Left lung (tissue), 10 donors: Measurements from ENCODE around the gene ATP6V1B1. TPM values are rescaled to one million over a fixed set of nuclear protein-coding genes. Genes with fewer than 3 reads are reported as not detected.

Experiments
- ATAC-seq: fragments of 200-7000 bp; cut with Tn5 transposase; one replicate; pipeline ENCODE4 v1.9.1; 2020; ENCODE audit warnings: moderate library complexity
- DNase-seq, 4 donors: peaks; one replicate each; pipeline ENCODE4 v3.0.0-alpha.2; 2013 to 2020
- H3K27ac ChIP-seq, 2 donors: fragments of 200-600 bp; sonication (generic) in 1 of 2; one replicate each; pipeline versions ENCODE4 v1.5.0 to v1.8.0; 2020 to 2021
- H3K27me3 ChIP-seq, 2 donors: fragments of 200-600 bp; sonication (generic) in 1 of 2; one replicate each; pipeline versions ENCODE4 v1.5.0 to v1.8.0; 2020 to 2021
- H3K36me3 ChIP-seq, 2 donors: fragments of 200-600 bp; sonication (generic) in 1 of 2; one replicate each; pipeline versions ENCODE4 v1.5.0 to v1.8.0; 2020 to 2021
- H3K4me1 ChIP-seq, 2 donors: fragments of 200-600 bp; one replicate each; pipeline ENCODE4 v1.8.0; 2021
- H3K4me3 ChIP-seq, 2 donors: fragments of 200-600 bp; sonication (generic) in 1 of 2; one replicate each; pipeline versions ENCODE4 v1.5.0 to v1.8.0; 2020 to 2021; ENCODE audit warnings: mild to moderate bottlenecking in 1 of 2
- H3K9me3 ChIP-seq, 2 donors: fragments of 200-600 bp; sonication (generic) in 1 of 2; one replicate each; pipeline versions ENCODE4 v1.5.0 to v1.8.0; 2020 to 2021
- intact Hi-C, 2 donors: fragments of 100-400 bp; cut with DNase I; formaldehyde crosslinking; loops; one replicate each; pipeline versions ENCODE4 v1.11.2 to v1.14.2; 2022
- polyA plus RNA-seq, 6 donors: library from polyadenylated mRNA; unstranded; fragments of 120-200 nt; gene quantifications; one replicate each; pipeline ENCODE4 v1.2.1, GENCODE V29; 2013; ENCODE audit not compliant: insufficient read length in 6 of 6
- total RNA-seq, 2 donors: library from RNA; stranded (reverse); fragmentation: NEBNext Ultra II Directional; extraction: Animal tissue kit (Norgen Biotek cat#: 25700); gene quantifications; one replicate each; pipeline ENCODE4 v1.2.1, GENCODE V29; 2021
- TF ChIP-seq, protein P1 (sequence below), 2 donors: fragments of 200-600 bp; sonication (generic) in 1 of 2; IDR thresholded peaks; one replicate each; pipeline versions ENCODE4 v1.5.0 to v1.8.0; 2021; ENCODE audit warnings: antibody characterized with exemption in 2 of 2
- donor health status: DM: no; HTN: yes; CAD: no.
- donor health status: DM: no; HTN: no; CAD: no.

The ATP6V1B1 gene
- total and polyA plus RNA-seq, 8 donors = 0.76 to 5.5 (median 4.7) TPM

DNA sequence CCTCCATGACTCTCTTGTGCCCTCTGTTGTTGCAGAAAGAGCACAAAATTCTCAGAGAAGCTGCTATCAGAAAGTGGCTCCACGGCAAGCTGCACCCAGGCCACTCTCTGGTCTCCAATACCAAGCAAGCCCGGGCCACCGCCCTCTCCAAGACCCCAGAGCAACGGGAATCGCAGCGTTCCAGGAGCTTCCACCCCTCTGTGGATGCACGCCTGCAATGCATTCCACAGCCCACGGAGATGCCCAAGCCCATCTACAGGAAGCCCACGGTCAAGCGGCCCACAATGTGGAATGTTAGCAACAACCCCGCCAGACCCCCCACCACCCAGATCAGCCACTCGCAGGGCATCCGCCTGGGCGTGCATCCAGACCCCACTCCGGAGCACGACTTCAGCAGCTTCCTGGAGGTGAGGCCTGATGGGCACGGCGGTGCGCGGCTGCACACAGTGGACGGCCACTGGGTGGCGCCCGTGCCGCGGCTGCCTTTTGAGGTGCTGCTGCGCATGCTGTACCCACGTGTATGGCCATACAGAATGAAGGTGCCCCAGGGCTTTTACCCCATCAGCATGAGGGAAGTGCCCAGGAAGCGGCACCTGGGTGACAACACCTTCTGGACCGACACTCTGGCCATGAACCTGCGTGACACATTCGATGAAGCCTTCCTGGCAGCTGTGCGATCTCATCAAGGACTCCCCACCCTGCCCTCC, 49.0 kb downstream of the ATP6V1B1 start:
- intact Hi-C loops = no loop called here
- DNase-seq = peak; percentile 18 to 95 (median 49)
- TF ChIP-seq, protein P1, sequence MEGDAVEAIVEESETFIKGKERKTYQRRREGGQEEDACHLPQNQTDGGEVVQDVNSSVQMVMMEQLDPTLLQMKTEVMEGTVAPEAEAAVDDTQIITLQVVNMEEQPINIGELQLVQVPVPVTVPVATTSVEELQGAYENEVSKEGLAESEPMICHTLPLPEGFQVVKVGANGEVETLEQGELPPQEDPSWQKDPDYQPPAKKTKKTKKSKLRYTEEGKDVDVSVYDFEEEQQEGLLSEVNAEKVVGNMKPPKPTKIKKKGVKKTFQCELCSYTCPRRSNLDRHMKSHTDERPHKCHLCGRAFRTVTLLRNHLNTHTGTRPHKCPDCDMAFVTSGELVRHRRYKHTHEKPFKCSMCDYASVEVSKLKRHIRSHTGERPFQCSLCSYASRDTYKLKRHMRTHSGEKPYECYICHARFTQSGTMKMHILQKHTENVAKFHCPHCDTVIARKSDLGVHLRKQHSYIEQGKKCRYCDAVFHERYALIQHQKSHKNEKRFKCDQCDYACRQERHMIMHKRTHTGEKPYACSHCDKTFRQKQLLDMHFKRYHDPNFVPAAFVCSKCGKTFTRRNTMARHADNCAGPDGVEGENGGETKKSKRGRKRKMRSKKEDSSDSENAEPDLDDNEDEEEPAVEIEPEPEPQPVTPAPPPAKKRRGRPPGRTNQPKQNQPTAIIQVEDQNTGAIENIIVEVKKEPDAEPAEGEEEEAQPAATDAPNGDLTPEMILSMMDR (IDR thresholded peaks at IDR 0.05) = peak; percentile 69 to 80

GRCh38 chr2:70985283-70985688, 49.6 kb downstream of the ATP6V1B1 start:
- Histone ChIP-seq H3K27me3 (no peaks in the 10 kb centered on the region), H3K9me3 (no peaks in the 10 kb centered on the region), H3K36me3 (peaks cover 0 to 49% of the 10 kb centered on the region in 2 donors), H3K4me1 (peaks cover 0 to 17% of the 10 kb centered on the region in 2 donors), H3K4me3 (no peak overlapping the region), H3K27ac (no peak overlapping the region)
- ATAC-seq = no peak
- TF ChIP-seq, protein P1 (IDR thresholded peaks at IDR 0.05) = no peak
- no peak for DNase-seq
- intact Hi-C loops = no loop called here

More for the DNA sequence above, 49.0 kb downstream of the ATP6V1B1 start:
- Histone ChIP-seq H3K27me3 (no peaks in the 10 kb centered on the region), H3K27ac (no peak overlapping the region), H3K4me1 (peaks cover 0 to 17% of the 10 kb centered on the region in 2 donors), H3K4me3 (no peak overlapping the region), H3K36me3 (peaks cover 0 to 44% of the 10 kb centered on the region in 2 donors), H3K9me3 (no peaks in the 10 kb centered on the region)
- ATAC-seq = peak; percentile 92

DNA sequence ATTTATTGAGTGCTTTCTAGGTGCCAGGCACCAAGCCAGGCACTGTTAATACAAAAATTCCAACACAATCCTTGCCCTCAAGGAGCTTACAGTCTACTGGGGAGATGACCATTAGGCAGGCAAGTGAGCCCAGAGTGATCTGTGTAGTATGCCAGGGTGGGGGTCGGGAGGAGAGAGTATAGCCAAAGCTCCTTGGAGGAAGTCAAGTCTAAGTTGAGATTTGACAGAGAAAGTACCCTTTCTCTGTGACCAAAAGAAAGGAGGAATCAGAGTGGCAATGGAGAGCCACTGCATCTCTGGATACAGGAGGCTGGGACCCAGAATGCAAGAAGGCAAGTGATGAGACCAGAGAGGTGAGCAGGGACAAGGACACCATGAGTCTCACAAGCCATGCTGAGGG, 50.3 kb downstream of the ATP6V1B1 start:
- H3K27ac ChIP-seq = no peak overlapping the region
- no peaks in the 10 kb centered on the region for H3K27me3 ChIP-seq
- ATAC-seq (no peak), DNase-seq (no peak)
- no peaks in the 10 kb centered on the region for H3K9me3 ChIP-seq
- H3K4me1 ChIP-seq = peaks cover 0 to 17% of the 10 kb centered on the region in 2 donors
- H3K4me3 ChIP-seq = no peak overlapping the region
- H3K36me3 ChIP-seq = peaks cover 0 to 56% of the 10 kb centered on the region in 2 donors
- intact Hi-C loops = no loop called here
- TF ChIP-seq, protein P1 (IDR thresholded peaks at IDR 0.05) = no peak

DNA sequence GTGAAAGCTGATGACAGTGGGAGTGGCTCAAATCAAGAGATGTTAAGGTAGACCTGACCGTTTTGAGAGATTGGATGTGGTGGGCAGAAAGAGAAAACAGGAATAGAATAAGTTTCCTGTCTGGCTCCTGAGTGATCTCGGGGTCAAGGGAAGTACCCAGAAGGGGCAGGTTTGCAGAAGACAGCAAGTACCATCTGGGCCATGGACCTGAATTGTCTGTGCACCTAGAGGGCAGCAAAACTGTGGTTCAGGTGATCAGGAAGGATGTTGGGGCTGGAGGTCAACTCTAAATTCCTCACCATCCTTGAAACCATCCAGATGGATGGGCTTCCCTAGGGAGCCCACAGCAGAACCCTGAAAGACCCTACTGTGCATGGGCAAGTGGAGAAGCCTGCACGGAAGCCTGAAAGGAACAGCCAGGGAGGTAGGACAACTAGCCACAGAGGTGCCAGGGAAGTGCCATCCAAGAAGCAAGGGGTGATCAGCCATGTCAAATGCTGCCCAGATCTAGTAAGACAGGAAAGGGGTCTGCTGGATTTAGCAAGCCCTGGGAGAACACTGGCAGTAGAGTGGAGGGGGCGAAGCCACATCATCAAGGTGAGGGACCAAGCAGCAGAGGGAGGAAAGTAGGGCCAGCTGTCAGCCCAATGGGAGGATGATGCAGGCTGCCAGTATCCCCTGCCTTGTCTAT, 50.9 kb downstream of the ATP6V1B1 start:
- intact Hi-C loops = no loop called here
- H3K4me1 ChIP-seq = peaks cover 0 to 17% of the 10 kb centered on the region in 2 donors
- no peaks in the 10 kb centered on the region for H3K9me3 ChIP-seq
- no peak for DNase-seq
- peaks cover 0 to 63% of the 10 kb centered on the region in 2 donors for H3K36me3 ChIP-seq
- no peak overlapping the region for H3K4me3 ChIP-seq
- no peaks in the 10 kb centered on the region for H3K27me3 ChIP-seq
- H3K27ac ChIP-seq = no peak overlapping the region
- no peak for ATAC-seq
- TF ChIP-seq, protein P1 (IDR thresholded peaks at IDR 0.05) = no peak

- Histone ChIP-seq H3K4me1 (peaks cover 0 to 21% of the 10 kb centered on the region in 2 donors), H3K9me3 (no peaks in the 10 kb centered on the region), H3K4me3 (no peak overlapping the region), H3K27me3 (no peaks in the 10 kb centered on the region), H3K27ac (no peak overlapping the region), H3K36me3 (peaks cover 0 to 67% of the 10 kb centered on the region in 2 donors)
- TF ChIP-seq, protein P1 (IDR thresholded peaks at IDR 0.05) = no peak
- DNase-seq (no peak), ATAC-seq (no peak)
- intact Hi-C loops = no loop called here
These were observed 51.7 kb downstream of the ATP6V1B1 start for GRCh38 chr2:70987386-70987785.
